GM18526 (cell line): ENCODE data around the gene CEPT1.
A peak's percentile ranks its signal among the peaks of the same experiment; 100 is the strongest.

Experiments used
- POLR2A ChIP-seq: IDR thresholded peaks from 3 replicates; pipeline ENCODE4 v1.6.1; 2011; ENCODE audit not compliant: insufficient read length; ENCODE audit errors: extremely low read depth

CEPT1 gene

GRCh38 chr1:111197598-111198284, 57.7 kb downstream of the CEPT1 start:
- TF ChIP-seq POLR2A = no peak

GRCh38 chr1:111198836-111199235, 58.8 kb downstream of the CEPT1 start:
- TF ChIP-seq POLR2A = no peak

GRCh38 chr1:111199329-111199728, 59.3 kb downstream of the CEPT1 start:
- no peak for TF ChIP-seq POLR2A

- no peak for TF ChIP-seq POLR2A
These were observed 60.1 kb downstream of the CEPT1 start, which contains the start of gene DENND2D for GRCh38 chr1:111199881-111200801. Gene DENND2D, minus strand, starts transcription at chr1:111200646. Its CDS starts 187 bp downstream, at chr1:111200459.

GRCh38 chr1:111200802-111201161, 60.8 kb downstream of the CEPT1 start:
- TF ChIP-seq POLR2A = no peak

GRCh38 chr1:111201275-111202090, 61.5 kb downstream of the CEPT1 start:
- TF ChIP-seq POLR2A = peak; percentile 13

- TF ChIP-seq POLR2A = no peak
These were observed 62.3 kb downstream of the CEPT1 start for GRCh38 chr1:111202366-111202706.

- TF ChIP-seq POLR2A = no peak
These were observed 62.9 kb downstream of the CEPT1 start for GRCh38 chr1:111202707-111203623.

- TF ChIP-seq POLR2A = peak; percentile 66
These were observed 63.7 kb downstream of the CEPT1 start for GRCh38 chr1:111203681-111204200.

- peak; percentile 44 for TF ChIP-seq POLR2A
These were observed 64.4 kb downstream of the CEPT1 start for GRCh38 chr1:111204201-111204982.

- TF ChIP-seq POLR2A = no peak
These were observed 65.1 kb downstream of the CEPT1 start for GRCh38 chr1:111204983-111205713.

GRCh38 chr1:111205714-111206050, 65.7 kb downstream of the CEPT1 start:
- TF ChIP-seq POLR2A = no peak

GRCh38 chr1:111208921-111209320, 68.9 kb downstream of the CEPT1 start:
- TF ChIP-seq POLR2A = no peak

- TF ChIP-seq POLR2A = no peak
These were observed 69.6 kb downstream of the CEPT1 start for GRCh38 chr1:111209622-111210021.
